Sigmoid colon (tissue), 7 donors: Measurements from ENCODE around the gene CHST8. TPM values are rescaled to one million over a fixed set of nuclear protein-coding genes. Genes with fewer than 3 reads are reported as not detected.

Experiments used
- DNase-seq: peaks from one replicate; pipeline ENCODE4 v3.0.0-alpha.2; 2019
- H3K27ac ChIP-seq, 4 donors: fragments of 200-600 bp; sonication (generic); one replicate each; pipeline ENCODE4 v1.5.1; 2016 to 2019; ENCODE audit warnings: mild to moderate bottlenecking in 1 of 4
- H3K27me3 ChIP-seq, 3 donors: fragments of 200-600 bp; sonication (generic); one replicate each; pipeline ENCODE4 v1.5.1; 2019; ENCODE audit warnings: mild to moderate bottlenecking in 1 of 3
- H3K36me3 ChIP-seq, 4 donors: fragments of 200-600 bp; sonication (generic); one replicate each; pipeline ENCODE4 v1.5.1; 2016 to 2019
- H3K4me1 ChIP-seq, 4 donors: fragments of 200-600 bp; sonication (generic); one replicate each; pipeline ENCODE4 v1.5.1; 2017 to 2019
- H3K4me3 ChIP-seq, 4 donors: fragments of 200-600 bp; sonication (generic); one replicate each; pipeline ENCODE4 v1.5.1; 2017 to 2019; ENCODE audit warnings: mild to moderate bottlenecking in 2 of 4, moderate library complexity in 1 of 4
- H3K9me3 ChIP-seq, 4 donors: fragments of 200-600 bp in 3 of 4; sonication (generic) in 3 of 4; one replicate each; pipeline versions ENCODE4 v1.5.1 to v1.6.1; 2013 to 2019
- EP300 ChIP-seq, 4 donors: sonication (generic); formaldehyde crosslinking; IDR thresholded peaks; one replicate each; pipeline ENCODE4 v1.6.1; 2017; ENCODE audit warnings: antibody characterized with exemption in 4 of 4
- POLR2A ChIP-seq, 2 donors: fragments of 450-650 bp; IDR thresholded peaks; one replicate each; pipeline ENCODE4 v1.6.1; 2016; ENCODE audit warnings: antibody characterized with exemption in 2 of 2, mild to moderate bottlenecking in 2 of 2, moderate library complexity in 2 of 2
- POLR2AphosphoS5 ChIP-seq, 4 donors: sonication (generic); formaldehyde crosslinking; IDR thresholded peaks; one replicate each; pipeline ENCODE4 v1.6.1; 2017; ENCODE audit warnings: antibody characterized with exemption in 4 of 4
- WGBS, 2 donors: extraction: QIAGEN DNeasy Blood & Tissue Kit; methylation state at CpG; one replicate each; pipeline ENCODE4 v1.1.7; 2013; 5-methylcytosine and 5-hydroxymethylcytosine counted together
- intact Hi-C: fragments of 100-400 bp; cut with DNase I; formaldehyde crosslinking; loops from one replicate; pipeline ENCODE4 v1.15.1; 2023
- polyA plus RNA-seq, 3 donors: library from polyadenylated mRNA; stranded (reverse); fragments of 200-250 nt; gene quantifications; one replicate each; pipeline ENCODE4 v1.2.3, GENCODE V29; 2013
- total RNA-seq, 4 donors: library from RNA; depleted of rRNA; stranded (reverse); fragments of >200 nt; gene quantifications; one replicate each; pipeline ENCODE4 v1.1.0, GENCODE V29; 2016
- TF ChIP-seq, protein P1 (sequence below), 4 experiments: fragments of 450-650 bp in 3 of 4; fragments of 200-600 bp in 1 of 4; IDR thresholded peaks; one replicate each; pipeline ENCODE4 v1.5.1; 2016 to 2019; ENCODE audit warnings: antibody characterized with exemption in 4 of 4, mild to moderate bottlenecking in 3 of 4, moderate library complexity in 2 of 4
- donor health status: healthy with polysubstance abuse.
- donor health status: Bipolar disorder and iron deficiency.
- donor health status: healthy.

Gene CHST8
- total and polyA plus RNA-seq, 7 donors = 0.35 to 0.60 (median 0.36) TPM; not detected in 4

DNA sequence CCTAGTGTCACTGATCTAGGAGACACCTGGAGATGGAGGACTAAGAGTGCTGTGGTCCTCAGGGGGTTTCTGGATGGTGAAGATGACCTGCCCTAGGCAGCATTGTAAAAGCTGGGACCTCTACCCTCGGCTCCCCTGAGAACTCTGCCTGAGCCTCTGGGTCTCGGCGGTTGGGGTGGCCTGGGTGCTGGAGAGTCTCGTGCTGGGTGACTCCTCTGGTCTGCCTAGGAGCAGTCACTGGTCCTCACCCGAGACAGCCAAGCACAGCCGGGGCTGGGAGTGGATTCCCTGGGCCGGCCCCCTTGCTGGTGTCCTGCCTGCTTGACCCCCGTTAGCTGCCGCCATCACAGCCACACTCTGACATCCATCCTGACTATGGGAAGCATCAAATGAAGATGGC, 181.6 kb downstream of the CHST8 start:
- Histone ChIP-seq H3K27ac (peak overlapping the region; percentile 69 to 97 (median 74)), H3K27me3 (no peaks in the 10 kb centered on the region), H3K4me1 (peaks cover 0 to 72% (median 62%) of the 10 kb centered on the region in 4 donors), H3K9me3 (no peaks in the 10 kb centered on the region), H3K4me3 (no peak overlapping the region), H3K36me3 (peaks cover 6 to 62% (median 31%) of the 10 kb centered on the region in 4 donors)
- intact Hi-C loops = no loop called here
- TF ChIP-seq POLR2A (IDR thresholded peaks at IDR 0.05) (no peak), POLR2AphosphoS5 (IDR thresholded peaks at IDR 0.05) (no peak), EP300 (IDR thresholded peaks at IDR 0.05) (no peak)
- TF ChIP-seq, protein P1, sequence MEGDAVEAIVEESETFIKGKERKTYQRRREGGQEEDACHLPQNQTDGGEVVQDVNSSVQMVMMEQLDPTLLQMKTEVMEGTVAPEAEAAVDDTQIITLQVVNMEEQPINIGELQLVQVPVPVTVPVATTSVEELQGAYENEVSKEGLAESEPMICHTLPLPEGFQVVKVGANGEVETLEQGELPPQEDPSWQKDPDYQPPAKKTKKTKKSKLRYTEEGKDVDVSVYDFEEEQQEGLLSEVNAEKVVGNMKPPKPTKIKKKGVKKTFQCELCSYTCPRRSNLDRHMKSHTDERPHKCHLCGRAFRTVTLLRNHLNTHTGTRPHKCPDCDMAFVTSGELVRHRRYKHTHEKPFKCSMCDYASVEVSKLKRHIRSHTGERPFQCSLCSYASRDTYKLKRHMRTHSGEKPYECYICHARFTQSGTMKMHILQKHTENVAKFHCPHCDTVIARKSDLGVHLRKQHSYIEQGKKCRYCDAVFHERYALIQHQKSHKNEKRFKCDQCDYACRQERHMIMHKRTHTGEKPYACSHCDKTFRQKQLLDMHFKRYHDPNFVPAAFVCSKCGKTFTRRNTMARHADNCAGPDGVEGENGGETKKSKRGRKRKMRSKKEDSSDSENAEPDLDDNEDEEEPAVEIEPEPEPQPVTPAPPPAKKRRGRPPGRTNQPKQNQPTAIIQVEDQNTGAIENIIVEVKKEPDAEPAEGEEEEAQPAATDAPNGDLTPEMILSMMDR (IDR thresholded peaks at IDR 0.05) = no peak
- no peak for DNase-seq
- 90 to 95% methylated on average over 9 of the region's 9 CpGs for WGBS, 2 donors

DNA sequence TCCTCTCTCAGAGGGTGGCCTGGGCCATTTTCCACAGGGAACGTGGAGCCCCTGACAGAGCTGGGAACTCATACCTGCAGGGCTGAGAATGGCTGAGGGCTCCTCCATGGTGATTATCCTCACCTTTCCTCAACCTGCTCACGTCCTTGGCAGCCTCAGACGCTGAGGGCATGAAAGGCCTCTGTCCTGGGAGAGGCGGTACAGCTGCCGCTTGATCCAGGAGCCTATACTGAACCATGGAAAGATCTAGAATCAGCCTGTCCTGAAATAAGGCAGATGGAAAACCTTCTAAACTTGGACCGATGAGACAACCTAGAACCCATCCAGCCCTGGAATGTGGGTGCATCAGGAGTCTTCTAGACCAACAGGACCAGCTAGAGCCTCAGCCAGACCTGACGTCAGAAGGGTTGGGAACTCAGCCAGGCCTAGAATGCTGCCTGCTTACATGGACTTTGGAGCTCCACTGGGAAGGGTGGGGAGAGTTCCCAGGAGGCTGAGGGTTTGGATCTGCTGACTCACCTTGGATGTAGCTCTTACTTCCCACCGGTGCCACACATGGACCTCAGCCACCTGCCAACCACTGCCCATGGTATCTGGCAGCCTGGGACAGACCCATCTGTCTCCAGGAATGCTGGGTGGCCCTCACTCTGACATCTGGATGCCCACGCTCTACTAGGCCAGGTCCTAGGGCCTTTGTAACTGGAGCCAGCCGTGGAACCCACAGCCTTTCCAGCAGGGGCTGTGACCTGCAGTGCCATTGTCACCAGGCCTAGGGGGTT, 182.5 kb downstream of the CHST8 start:
- Histone ChIP-seq H3K4me1 (peaks cover 0 to 66% (median 58%) of the 10 kb centered on the region in 4 donors), H3K27me3 (no peaks in the 10 kb centered on the region), H3K36me3 (peaks cover 6 to 70% (median 35%) of the 10 kb centered on the region in 4 donors), H3K4me3 (no peak overlapping the region), H3K27ac (peak overlapping the region; percentile 69 to 97 (median 74)), H3K9me3 (no peaks in the 10 kb centered on the region)
- intact Hi-C loops = no loop called here
- TF ChIP-seq, protein P1 (IDR thresholded peaks at IDR 0.05) = no peak
- TF ChIP-seq EP300 (IDR thresholded peaks at IDR 0.05) (peak in 1 of 4 donors; percentile 47), POLR2A (IDR thresholded peaks at IDR 0.05) (no peak), POLR2AphosphoS5 (IDR thresholded peaks at IDR 0.05) (peak; percentile 21 to 41 (median 40))
- DNase-seq = peak; percentile 94
- 34 to 73% methylated on average over 10 of the region's 10 CpGs for WGBS, 2 donors

DNA sequence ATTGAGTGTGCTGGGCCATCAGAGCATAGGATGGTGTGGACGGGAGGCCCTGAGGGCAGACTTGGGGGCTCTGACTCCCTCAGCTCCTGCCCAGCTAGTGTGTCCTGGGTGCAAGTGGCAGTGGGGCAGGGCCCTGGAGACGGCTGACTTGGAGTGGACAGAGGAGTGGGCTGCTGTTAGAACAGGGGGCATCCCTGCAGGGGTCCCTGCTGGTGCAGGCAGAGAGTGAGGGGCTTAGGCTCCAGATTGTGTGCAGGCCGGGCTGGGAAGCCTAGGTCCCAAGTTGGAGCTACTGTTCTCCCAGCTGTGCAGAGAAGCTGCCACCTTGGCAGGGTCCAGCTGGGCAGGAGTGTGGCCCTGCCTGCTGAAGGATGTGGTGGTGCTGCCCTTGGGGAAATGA, 183.6 kb downstream of the CHST8 start:
- no peaks in the 10 kb centered on the region for H3K9me3 ChIP-seq
- H3K4me3 ChIP-seq = no peak overlapping the region
- peaks cover 0 to 55% (median 47%) of the 10 kb centered on the region in 4 donors for H3K4me1 ChIP-seq
- intact Hi-C loops = no loop called here
- TF ChIP-seq, protein P1 (IDR thresholded peaks at IDR 0.05) = no peak
- no peak for TF ChIP-seq POLR2A (IDR thresholded peaks at IDR 0.05)
- no peak for TF ChIP-seq POLR2AphosphoS5 (IDR thresholded peaks at IDR 0.05)
- TF ChIP-seq EP300 (IDR thresholded peaks at IDR 0.05) = no peak
- H3K27me3 ChIP-seq = no peaks in the 10 kb centered on the region
- H3K27ac ChIP-seq = peak overlapping the region in 1 of 4 donors; percentile 97
- peaks cover 6 to 80% (median 38%) of the 10 kb centered on the region in 4 donors for H3K36me3 ChIP-seq
- 88 to 89% methylated on average over 3 of the region's 3 CpGs for WGBS, 2 donors
- DNase-seq = no peak

DNA sequence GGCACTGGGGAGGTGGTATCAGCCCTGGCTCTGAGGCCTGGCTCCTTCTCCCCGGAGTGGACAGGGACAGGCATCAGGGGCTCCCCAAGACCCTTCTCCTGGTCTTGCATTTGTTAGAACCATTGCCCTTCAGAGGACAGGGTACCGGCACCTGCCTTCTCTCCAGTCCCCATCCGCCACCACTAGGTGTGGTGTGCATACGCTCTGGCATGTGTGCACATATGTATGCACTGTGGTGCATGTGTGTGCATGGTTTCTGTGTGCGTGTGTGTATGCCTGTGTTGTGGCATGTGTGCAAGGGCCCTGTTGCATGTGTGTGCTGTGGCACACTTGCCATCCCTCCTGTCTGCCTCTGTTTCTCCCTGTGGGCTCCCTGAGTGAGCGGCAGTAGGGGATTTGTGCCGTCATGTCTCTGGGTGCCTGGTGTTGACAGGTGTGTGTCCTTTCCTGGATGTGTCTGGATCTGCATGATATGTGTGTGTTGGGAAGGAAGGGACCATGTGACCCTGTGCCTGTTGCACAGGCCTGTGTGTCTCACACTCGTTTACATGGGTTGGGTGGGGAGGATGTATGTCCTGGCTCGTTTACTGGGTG, 184.2 kb downstream of the CHST8 start:
- Histone ChIP-seq H3K27ac (peak overlapping the region in 1 of 4 donors; percentile 97), H3K9me3 (no peaks in the 10 kb centered on the region), H3K36me3 (peaks cover 8 to 82% (median 37%) of the 10 kb centered on the region in 4 donors), H3K4me1 (peaks cover 0 to 50% (median 42%) of the 10 kb centered on the region in 4 donors), H3K4me3 (no peak overlapping the region), H3K27me3 (no peaks in the 10 kb centered on the region)
- 74 to 87% methylated on average over 9 of the region's 9 CpGs for WGBS, 2 donors
- DNase-seq = no peak
- intact Hi-C loops = no loop called here
- TF ChIP-seq POLR2AphosphoS5 (IDR thresholded peaks at IDR 0.05) (no peak), POLR2A (IDR thresholded peaks at IDR 0.05) (no peak)

DNA sequence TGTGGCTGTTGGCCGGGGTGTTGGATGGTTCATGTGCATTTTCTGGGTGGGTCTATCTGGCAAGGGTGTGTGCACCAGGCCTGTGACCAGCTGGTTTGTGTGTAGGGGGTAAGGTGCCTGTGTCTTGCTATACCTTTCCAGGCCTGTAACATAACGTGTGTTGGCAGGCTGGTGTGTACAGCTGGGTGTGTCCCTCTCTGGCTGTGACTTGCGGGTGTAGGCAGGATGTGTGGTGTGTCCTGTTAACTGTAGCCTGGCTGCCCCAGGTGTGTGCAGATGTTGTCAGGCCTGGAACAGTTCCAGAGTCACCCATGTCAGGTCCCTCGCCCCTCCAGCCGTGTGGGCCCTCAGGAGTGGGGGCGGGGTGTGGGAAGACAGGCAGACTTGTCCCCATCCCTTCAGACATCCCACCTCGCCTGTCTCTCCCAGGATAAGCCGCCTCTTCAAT, 184.7 kb downstream of the CHST8 start:
- no peaks in the 10 kb centered on the region for H3K9me3 ChIP-seq
- H3K36me3 ChIP-seq = peaks cover 6 to 82% (median 36%) of the 10 kb centered on the region in 4 donors
- H3K27me3 ChIP-seq = no peaks in the 10 kb centered on the region
- TF ChIP-seq EP300 (IDR thresholded peaks at IDR 0.05) (no peak), POLR2AphosphoS5 (IDR thresholded peaks at IDR 0.05) (no peak), POLR2A (IDR thresholded peaks at IDR 0.05) (no peak)
- TF ChIP-seq, protein P1 (IDR thresholded peaks at IDR 0.05) = no peak
- intact Hi-C loops = no loop called here
- peaks cover 0 to 45% (median 37%) of the 10 kb centered on the region in 4 donors for H3K4me1 ChIP-seq
- H3K27ac ChIP-seq = no peak overlapping the region
- DNase-seq = no peak
- WGBS, 2 donors = 44 to 71% methylated on average over 8 of the region's 8 CpGs
- H3K4me3 ChIP-seq = no peak overlapping the region
